Activated effector memory CD4-positive, alpha-beta T cell treated with anti-CD3 and anti-CD28 coated beads, Interleukin-2, amount 50 U/mL, for 16 hours (primary cell): ENCODE measurements around the gene PLEKHG3.

ENCODE experiments used
- DNase-seq: peaks from one replicate; pipeline ENCODE4 v3.0.0-alpha.2; 2020

PLEKHG3 gene

DNA sequence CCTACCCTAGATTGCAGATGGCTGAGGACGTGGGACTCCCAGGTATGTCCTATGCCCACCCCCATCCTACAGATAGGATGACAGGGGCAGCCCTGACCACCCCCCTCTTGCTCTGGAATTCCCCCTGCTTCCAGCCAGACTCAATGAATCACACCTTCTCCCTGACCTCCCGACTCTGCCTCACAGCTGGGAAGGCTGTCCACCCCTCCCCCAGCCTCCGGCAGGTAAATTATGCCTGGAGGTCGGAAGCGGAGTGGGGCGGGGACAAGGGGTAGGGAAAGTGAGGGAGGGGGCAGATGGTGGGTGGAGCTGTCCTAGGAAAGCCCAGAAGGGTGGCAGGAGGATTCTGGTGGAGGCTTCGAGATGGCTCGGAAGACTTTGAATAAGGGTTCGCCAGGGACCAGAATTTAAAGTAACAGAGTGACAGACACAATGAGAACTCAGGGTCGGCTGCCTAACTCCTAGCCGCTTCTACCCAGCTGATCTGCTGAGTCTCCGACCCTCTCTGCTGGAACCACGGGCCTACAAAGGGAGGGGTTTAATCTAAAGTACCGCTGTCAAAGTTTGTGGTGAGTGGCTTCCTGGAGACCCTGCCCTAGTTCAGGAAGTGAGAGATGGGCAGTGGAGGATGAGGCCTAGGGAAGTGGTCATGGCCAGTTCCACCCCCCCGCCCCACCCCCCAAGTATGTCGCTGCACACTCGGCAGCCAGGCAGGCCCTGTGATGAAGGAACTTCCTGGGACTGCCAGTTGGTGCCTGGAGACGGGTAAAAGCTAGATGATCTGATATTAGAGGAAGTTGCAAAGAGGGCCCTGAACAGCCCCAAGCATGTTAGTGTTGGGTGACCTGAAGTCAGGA lies 4.2 kb downstream of the PLEKHG3 start:
- peak; percentile 75 for DNase-seq

DNA sequence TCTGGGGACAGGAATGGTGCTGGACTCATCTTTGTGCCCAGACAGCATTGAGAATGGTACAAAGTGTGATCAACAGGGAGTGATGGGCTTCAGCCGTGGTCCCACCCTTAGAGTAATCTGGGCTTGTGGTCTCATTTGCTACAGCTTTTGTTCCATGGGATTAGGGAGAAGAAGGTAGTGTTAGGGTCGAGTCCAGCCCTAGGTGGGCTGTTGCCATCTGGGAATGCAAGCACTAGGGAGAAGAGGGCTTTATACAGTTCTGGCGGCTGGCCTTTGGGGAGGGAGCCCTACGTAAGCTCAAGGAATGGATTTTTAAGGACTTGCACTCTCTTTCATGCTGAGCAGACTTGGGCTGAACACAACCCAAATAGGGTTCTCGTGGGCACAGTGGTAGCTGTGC lies 4.9 kb downstream of the PLEKHG3 start:
- DNase-seq: no peak

DNA sequence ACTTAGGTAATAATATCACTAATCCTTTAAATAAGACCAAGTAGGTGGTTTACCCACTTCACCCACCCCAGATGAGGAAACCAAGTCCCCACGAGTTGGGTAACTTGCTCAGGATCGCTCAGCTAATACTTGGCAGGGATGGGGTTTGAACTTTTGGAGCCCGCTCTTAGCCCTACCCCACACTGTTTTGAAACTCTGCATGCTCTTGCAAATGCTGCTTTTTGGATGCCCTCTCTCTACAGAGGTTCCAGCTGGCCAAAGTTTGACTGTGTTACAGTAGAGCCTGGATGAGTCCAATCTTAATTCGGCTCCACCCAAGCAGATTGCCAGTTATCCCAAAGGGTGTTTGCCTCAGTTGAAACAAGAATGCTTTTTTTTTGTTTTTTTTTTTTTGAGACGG lies 6.8 kb downstream of the PLEKHG3 start:
- no peak for DNase-seq

DNA sequence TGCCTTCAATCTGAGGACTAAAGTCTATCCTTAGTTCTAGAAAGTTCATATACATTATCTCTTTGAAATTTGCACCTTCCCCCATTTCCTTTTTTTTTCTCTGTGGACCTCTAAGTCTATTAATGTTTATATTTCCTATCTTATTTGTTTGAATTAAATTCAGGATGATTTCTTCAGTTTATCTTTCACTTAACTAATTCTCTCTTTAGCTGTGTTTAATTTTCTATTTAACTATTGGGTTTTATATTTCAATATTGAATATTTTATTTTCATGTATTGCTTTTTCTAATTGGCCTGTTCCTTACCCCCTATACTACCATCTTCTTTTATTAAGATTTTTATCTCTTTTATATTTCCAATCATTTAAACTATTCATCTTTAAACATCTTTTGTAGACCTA lies 9.5 kb downstream of the PLEKHG3 start:
- DNase-seq: no peak

DNA sequence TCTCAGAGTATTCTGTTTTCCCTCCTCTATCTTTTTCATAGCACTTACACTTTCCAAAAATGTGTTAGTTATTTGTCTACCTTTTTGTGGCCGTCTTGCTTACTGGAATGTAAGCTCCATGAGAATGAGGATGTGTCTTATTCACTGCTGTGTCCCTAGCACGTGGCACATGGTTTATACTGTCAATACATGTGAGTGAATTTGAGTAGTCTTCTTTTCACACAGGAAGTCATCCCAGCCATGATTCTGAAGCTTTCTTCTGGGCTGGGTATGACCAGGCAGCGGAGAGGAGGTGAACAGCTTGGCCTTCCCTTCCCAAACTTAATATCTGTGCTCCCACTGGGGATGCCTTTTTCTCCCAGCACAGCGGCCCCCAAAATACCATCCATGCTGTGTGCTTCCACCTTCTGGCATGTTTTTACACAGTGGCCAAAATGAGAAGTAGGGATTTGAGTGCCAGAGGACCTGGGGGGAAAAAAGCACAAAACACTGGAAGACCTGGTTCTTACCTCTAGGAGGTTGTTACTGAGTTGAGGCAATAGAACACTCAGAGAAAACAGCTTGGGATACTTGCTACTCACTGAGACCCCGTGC lies 10.3 kb downstream of the PLEKHG3 start:
- no peak for DNase-seq

DNA sequence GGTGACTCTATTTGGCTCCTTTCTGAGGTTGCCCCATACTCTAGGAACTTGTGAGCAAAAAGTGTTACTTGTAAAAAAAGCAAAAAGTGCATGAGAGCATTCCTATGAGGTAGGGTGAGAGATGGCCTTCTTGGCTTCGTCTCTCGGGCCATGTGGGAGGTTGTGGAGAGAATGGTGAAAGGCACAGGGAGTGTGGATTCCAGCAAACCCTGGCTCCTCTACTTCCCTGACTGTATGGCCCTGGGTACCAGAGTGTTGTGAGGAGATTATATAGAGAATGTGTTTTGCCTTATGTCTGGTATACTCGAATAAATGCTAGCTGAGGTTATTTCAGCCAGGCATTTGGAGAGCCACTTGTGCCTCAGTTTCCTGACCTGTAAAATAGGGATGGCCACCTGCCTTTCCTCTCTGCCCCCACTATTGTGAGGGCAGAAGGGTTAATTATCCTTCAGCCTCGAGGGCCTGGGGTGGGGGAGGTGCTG lies 11.0 kb downstream of the PLEKHG3 start:
- no peak for DNase-seq

DNA sequence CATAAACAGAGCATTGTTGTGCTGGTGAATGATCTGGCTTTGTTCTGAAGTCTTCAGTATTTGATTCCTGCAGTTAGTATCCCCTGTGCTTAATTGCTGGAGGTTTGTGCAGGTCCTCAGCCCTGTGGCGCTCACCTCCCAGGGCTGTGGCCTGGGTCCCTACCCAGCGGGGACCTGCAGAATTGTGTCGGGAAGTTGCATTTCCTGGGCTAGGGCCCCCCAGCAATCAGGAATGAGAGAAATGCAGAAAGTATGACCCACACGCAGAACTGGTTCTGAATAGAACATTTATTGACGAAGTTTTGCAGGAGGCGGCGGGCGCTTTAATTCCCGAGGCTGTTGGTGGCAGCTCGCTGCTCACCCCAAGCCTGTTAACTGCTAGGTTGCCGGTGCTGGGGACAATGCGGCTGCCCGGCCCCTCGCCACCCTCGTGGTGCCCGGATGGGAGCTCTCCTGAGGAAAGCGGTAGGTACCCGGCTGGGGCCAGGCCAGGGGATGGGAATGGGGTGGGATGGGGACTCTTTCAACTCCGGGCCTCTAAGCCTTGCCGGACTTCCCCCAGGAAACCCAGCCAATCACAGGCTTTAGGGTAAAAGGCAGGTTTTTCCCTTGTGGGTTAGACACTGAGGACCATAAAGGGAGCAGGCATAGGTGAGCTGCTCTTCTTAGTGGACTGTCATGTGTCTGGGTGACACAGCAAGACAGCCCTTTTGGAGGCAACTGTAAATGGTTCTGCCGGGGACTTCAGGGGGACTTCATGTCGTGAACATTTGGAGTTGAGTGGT lies 11.6 kb downstream of the PLEKHG3 start:
- no peak for DNase-seq

DNA sequence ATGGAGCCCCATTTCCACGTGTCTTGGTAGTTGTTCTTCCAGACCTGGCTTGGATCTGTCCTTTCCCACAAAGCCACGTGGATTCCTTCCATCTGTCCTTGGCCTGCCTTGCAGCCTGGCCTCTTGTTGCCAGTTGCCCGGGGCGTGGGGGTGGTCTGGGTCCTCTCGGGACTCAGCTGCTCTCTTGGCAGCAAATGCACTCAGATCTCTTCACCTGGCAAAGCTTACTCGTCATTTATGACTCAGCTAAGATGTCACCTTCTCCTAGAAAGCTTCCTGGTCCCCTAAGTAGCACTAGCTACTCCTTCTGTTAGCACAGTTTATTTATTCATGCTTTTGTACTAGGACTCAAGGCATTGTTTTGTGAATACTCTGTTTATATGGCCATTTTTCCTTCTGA lies 13.6 kb downstream of the PLEKHG3 start:
- no peak for DNase-seq

DNA sequence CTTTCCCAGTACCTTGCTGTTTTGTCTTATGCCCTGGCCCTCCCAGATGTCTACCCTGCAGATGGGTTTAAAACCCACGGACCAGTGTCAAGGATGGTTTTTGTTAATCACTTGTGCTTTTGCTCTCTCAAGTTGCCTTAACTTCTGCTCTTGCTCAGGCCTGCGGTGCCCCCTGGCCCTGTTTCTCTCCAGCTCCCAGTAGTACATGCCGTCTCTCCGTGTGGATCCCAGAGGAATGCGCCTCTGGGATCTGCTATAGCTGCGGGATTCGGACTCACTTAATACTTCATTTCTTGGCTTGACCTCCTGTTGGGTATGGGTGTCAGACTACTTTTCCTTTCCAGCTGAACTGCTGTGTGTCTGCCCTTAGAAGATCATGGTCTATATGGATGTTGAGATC lies 14.5 kb downstream of the PLEKHG3 start:
- DNase-seq: no peak

DNA sequence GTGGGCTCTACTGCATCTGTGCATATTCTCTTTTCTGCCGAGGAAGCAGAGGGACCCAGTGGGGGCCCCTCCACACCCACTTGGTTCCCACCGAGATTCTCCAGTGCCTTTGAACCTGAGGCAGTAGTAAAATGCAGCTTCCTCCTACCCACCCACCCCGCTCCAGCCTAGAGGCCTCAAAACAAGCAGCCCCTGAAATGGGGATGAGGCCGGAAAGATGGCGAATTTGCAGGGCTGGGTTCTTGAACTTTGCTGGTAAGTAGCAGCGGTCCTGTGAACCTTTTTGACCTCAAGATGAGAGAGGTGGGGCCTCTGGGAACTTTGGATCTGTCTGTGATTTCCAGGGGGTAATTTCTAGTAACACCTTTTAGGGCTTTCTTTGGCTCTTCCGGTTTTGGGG lies 15.4 kb downstream of the PLEKHG3 start:
- DNase-seq: no peak

DNA sequence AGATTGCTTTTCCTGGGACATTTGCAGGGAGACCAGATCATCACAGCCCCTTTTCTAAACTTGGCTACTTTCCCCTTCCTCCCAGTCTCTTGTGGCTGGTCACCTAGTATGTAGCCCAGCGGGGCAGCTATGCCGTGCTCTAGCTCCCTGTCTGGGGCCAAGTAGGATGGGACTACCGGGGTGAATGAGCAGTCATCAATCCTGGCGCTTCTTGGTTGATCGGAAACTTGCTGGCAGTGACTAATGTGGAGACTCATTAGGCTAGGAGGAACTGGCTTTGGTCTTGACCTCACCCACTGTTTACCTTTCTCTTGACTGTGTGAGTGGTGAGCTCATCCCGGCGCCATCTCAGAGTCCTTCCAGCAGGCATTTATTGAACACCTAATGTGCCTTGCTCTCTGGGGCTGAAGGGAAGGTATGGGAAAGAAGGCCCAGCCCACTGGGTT lies 15.9 kb downstream of the PLEKHG3 start:
- DNase-seq: peak; percentile 61

DNA sequence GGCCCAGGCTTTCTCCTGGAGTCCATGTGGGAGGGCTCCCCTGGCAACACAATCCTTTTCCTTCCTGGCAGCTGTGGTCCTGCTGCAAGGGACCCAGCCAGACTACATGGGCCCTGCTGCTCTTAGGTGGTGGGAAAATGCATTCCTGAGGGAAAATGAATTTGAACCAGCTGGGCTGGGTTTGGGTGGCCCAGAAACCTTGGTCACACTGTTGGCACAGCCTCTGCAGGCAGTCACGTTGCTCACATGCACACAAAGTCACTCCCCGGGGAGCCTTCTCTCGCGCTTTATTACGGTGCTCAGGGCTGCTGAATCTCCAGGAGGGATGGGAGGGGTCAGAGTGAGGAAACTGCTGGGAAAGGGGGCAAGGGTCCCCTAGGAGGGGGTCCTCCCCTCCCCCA lies 17.2 kb downstream of the PLEKHG3 start:
- peak; percentile 58 for DNase-seq

DNA sequence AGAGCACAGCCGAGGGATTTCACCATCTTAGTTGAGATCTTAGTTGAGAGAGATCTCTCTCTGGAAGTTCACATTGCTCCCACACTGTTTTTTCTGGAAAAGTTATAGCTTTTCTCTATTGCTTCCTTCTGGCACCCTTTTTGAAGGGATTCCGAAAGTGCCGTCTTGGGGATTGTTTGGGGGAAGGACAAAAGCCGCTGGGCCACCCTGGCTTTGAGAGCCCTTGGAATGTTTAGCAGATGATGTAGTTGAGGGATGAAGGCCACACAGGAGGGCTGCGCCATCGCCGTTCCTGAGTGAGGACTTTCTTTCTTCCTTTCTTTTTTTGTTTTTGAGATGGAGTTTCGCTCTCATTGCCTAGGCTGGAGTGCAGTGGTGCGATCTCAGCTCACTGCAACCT lies 17.7 kb downstream of the PLEKHG3 start:
- peak; percentile 52 for DNase-seq

DNA sequence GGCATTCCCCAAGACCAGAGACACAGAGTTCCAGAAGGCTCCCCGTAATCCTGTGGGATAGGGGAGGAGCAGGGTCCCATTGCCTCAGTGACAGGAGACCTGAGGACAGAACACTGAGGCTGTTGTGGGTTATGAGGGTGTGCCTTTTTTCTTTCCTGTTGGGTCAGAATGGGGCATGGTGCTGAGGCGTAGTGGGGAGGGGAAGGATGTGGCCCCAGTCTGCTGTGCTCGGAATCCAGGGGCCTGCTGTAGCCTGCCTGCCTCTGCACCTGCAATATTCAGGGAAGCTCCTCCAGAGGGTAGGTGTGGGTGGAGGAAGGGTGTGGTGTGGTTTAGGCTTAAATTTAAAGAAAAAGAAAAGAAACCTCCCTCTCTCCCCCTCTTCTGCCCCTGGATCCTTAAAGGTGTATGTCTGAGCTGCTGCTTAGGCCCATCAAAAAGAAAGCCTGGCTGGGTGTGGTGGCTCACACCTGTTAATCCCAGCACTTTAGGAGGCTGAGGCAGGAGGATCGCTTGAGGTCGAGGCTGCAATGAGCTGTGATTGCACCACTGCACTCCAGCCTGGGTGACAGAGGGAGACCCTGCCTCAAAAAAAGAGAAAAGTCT lies 18.7 kb downstream of the PLEKHG3 start:
- peak; percentile 66 for DNase-seq

DNA sequence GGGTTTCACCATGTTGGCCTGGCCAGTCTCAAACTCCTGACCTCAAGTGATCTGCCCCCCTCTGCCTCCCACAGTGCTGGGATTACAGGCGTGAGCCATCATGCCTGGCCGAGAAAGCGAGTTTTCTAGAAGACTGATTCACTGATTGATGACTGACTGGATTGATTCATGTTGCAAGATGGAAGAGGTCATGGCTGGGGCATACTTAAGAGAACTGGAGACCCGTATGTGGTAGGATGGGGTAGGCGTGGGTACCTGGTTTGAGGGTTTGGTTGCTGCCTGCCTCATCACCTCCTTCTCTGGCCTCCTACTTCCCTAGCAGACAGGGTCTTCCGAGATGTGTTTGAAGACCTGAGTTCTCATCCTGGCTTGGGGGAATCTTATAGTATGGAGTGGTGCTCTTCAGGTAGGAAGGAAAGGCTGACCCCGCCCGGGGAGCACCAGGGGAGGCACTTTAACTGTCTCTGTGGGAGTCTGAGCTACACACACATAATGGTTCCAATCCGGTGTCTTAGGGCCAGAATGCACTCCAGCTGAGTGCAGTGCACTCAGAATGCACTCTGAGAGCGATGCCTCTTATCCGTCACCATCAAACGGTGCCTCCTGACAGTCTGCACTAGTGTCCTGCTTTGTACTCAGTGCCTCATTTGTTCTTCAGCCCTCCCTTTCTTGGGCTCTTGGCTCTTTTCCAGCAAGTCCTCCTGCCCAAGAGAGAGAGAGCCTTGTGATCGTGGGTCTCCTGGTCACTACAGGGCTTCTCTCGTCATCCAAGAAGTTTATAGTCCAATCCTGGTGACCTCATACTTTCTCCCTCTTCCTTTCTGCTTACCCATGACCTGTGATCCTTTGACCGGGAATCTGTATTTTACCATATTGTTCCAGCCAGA lies 19.7 kb downstream of the PLEKHG3 start:
- DNase-seq: peak; percentile 69

DNA sequence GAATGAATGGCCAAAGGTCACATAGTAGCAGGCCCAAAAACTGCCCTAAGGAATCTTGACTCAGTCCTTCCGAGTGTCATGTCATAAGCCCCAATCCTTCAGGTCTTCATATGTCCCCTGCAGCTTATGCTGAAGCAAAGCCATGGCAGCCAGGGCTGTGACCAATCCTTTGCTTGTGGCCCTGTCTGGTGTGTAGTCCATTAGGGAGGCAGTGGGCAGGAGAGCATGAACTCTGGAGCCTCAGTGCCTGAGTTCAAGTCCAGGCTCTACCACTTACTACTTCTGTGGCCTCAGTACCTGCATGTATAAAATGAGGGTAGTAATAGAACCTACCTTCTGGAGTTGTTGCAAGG lies 20.3 kb downstream of the PLEKHG3 start:
- DNase-seq: peak; percentile 53

DNA sequence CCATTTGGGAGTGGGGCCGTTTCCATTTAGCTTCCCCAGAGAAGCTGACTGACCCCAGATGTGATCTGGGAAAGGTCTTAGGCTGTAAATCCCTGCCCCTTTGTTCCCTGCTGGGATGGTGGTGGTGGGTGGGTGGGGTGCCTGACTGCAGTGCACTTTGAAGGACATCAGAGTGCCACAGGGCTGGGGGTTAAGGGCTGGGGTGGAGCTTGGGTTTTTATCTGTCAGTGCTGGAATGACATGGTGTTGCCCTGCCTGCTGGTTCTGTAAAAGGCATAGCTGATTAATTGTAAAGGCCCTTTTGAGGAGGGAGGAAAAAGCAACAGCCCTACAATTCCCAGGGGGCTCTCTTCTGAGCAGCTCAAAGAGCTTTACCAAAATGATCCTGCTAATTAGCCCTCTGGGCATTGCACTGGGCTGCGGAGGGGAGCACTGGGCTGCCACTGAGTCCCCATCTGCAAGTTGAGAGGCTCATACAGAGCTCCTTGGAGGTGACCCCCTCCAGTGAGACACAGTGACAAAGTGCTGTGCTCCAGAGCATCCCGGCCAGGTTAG lies 21.1 kb downstream of the PLEKHG3 start:
- DNase-seq: peak; percentile 49

DNA sequence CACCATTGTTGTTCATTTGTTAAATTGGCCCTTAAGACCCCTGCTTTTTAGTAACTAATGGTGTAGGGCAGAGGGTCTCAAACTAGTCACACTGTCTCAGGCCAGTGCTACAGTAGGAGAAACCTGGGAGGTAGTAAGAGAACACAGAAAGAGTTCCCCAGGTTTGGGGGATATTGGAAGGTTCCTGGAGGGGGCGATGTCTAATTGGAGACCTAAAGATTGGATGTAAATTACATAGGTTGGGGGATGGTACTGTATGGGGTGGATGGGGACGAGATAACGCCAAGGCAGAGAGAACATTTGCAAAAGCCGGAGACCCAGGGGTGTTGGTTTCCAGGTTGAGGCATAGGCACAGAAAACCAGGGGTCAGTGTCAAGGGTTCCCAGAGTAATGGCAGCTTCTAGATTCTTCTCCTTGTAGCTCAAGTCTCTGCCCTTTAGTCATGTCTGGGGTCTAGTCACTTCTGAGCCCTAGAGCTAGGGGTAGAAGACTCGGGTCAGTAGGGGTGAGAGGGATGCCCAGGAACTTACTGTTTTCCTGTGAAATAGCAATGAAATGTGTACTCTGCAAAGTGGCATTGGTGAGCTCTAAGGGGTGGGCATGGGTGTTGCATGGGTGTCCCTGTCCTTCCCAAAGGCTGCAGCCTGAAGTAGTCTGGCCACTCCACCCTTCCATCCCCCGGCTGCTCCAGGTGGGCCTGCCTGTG lies 21.8 kb downstream of the PLEKHG3 start:
- peak; percentile 13 for DNase-seq

DNA sequence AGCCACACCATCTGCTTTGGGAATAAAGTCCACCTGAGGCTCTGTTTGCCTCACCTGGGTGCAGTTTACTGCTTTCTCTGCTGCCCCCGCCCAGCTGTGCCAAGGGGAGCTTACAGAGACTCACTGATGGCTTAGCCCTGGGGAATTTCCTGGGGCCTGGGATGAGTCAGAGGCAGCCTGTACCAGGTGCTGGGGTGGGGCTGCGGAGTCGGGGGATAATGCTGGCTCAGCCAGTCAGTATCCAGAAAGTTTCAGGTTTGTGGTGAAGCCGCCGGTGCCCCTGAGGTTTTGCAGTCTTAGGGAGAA lies 22.3 kb downstream of the PLEKHG3 start:
- DNase-seq: peak; percentile 88

DNA sequence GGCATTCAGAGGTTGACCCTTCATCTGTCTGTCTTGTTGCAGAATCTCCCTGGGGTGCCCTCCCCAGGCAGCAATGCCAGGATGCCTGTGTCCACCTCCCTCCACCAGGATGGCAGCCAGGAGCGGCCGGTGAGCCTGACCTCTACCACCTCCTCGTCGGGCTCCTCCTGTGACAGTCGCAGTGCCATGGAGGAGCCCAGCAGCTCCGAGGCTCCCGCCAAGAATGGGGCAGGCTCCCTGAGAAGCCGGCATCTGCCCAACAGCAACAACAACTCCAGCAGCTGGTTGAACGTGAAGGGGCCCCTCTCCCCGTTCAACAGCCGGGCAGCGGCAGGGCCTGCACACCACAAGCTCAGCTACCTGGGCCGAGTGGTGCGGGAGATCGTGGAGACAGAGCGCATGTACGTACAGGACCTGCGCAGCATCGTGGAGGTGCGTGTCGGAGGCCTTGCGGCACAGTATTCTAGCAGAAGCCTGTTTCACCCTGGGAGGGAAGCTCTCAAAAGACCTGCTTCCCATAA lies 23.4 kb downstream of the PLEKHG3 start:
- DNase-seq: peak; percentile 25

DNA sequence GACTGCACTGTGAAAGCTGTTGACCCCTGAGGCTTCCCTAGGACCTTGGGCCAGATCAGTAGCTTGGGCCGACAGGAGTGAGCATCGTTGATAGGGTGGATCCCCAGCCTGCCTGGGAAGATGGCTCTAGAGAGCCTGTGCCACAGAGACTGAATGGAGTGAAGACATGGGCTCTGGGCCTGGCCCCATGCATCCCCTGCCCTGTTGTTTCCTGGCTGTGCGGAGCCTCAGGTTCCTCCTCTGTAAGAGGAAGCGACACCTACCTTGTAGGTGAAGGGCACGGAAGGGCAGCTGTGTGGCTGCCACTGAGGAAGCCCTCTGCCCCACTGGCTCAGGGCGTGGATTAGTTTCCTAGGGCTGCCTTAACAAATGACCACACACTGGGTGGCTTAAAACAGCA lies 23.9 kb downstream of the PLEKHG3 start:
- DNase-seq: peak; percentile 63
